Metanephros (tissue), 2 donors: ENCODE results near the gene FRAT1. TPM values are rescaled to one million over a fixed set of nuclear protein-coding genes. Genes with fewer than 3 reads are reported as not detected.

Source experiments
- small RNA-seq: library from RNA; depleted of rRNA; stranded (forward); fragments of <200 nt; gene quantifications from one replicate; pipeline ENCODE3, GENCODE V24; 2014; ENCODE audit warnings: low replicate concordance
- total RNA-seq: library from RNA; depleted of rRNA; stranded (reverse); fragments of >200 nt; gene quantifications from one replicate; pipeline ENCODE4 v1.2.3, GENCODE V29; 2014

Gene FRAT1, protein sequence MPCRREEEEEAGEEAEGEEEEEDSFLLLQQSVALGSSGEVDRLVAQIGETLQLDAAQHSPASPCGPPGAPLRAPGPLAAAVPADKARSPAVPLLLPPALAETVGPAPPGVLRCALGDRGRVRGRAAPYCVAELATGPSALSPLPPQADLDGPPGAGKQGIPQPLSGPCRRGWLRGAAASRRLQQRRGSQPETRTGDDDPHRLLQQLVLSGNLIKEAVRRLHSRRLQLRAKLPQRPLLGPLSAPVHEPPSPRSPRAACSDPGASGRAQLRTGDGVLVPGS
- 4.3 TPM for total RNA-seq

DNA sequence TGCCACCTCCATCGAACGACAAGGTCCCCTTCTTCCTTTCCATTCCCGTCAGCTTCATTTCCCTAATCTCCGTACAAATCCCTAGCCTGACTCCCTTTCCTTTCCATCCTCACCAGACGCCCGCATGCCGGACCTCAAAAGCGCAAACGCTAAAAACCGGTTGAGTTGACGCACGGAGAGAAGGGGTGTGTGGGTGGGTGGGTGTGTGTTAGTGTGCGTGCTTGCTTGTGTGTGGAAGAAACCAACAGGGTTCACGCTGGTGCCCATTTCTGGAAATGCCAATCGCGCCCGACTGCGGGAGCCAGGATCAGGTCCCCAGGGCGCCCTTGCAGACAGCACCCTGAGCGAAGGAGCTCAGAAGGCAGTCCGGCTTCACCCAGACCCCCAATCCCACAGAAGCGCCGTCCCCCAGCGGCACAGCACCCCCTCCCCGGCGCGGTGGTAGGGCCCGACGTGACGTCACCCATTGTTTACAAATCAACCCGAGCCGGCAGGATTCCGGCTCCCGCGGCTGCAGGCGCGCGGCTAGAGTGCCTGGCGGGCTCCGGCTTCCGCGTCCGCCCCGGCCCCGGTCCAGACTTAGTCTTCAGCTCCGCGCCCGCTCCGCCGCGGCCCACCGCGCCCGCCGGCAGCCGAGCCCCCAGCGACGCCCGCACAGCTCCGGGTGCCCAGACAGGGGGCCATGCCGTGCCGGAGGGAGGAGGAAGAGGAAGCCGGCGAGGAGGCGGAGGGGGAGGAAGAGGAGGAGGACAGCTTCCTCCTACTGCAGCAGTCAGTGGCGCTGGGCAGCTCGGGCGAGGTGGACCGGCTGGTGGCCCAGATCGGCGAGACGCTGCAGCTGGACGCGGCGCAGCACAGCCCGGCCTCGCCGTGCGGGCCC lies at the start of gene FRAT1:
Gene FRAT1, plus strand, starts transcription at position 500 of the 880 bp plus-strand sequence. Its CDS starts 183 bp downstream, at position 683.

DNA sequence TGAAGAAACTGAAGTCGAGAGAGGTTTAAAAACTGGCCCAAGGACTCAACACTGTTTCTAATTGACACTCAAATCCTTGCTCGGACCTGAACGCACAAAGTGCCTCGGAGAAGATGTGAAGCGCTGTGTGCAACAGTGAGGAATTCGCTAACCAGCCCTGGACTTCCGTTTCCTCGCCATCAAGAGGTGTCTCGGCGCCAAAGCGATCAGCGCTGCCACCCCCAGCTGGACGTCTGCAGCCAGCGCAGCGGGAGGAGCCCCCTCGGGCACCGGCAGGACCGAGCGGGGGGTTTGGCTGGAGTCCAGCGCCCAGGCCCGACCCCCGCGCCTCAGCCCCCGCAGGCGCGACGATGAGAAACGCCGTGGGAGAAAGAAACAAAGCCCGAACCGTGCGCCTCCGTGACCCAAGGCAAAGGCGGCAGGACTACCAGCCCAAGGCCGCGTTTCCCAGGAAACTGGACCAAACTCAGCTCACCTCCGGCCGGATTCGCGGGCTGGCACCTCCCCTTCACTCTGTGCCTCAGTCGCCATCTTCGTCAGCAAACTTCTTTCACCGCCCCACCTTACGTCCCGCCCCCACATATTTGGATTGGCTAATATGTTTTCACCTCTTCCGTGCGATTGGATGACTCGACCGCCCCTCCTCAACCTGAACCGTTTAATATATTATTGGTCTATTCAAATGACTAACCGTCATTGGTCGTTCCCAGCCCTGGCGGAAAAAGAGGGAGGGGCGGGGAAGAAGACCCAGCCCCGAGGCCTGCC lies 26.8 kb upstream of the FRAT1 start, which contains the start of gene ARHGAP19:
Gene ARHGAP19, minus strand, starts transcription at position 541 of the 765 bp plus-strand sequence. Its CDS starts 10 bp downstream, at position 531.

DNA sequence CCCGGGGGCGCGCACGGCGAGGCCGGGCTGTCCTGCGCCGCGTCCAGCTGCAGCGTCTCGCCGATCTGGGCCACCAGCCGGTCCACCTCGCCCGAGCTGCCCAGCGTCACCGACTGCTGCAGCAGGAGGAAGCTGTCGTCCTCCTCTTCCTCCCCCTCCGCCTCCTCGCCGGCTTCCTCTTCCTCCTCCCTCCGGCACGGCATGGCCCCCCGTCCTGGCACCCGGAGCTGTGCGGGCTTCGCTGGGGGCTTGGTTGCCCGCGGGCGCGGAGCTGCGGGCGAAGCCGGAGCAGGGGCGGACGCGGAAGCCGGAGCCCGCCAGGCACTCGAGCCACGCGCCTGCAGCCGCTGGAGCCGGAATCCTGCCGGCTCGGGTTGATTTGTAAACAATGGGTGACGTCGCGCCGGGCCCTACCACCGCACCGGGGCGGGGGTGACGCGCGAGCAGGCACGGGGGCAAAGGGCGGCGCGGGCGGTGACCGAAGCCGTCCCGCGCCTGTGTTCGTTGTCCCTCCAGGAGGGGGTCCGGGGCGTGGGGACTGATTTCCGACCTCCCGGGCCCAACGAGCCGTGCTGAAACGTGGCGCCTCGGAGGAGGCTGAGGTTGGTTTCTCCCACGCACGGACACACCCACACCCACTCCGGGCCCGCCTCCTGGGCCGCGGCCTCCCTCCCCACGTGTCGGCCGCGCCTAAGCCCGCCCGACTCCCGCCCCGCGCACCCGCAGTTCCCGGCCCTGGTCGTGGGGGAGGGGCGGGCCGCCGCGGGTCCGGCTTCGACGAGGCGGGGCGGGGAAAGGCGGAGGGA lies 15.5 kb downstream of the FRAT1 start, which contains the start of gene FRAT2:
Gene FRAT2, minus strand, starts transcription at position 360 of the 806 bp plus-strand sequence. Its CDS starts 157 bp downstream, at position 203.

Small RNA genes lying within 50 kb of the gene (small RNA-seq; reads per million reads assigned to genes)
- gene RF00017 = not detected

Other genes with a start within 250 kb of the FRAT1 start
- gene SLIT1, start 133.3 kb upstream of the FRAT1 start, total RNA-seq = 3.3 TPM
- gene ARHGAP19, start 26.6 kb upstream of the FRAT1 start, total RNA-seq = 18.0 TPM
- 17.3 TPM for gene FRAT2, start 15.5 kb downstream of the FRAT1 start, total RNA-seq
- gene RRP12, start 82.1 kb downstream of the FRAT1 start, total RNA-seq = 27.2 TPM
- 163 TPM for gene PGAM1, start 106.9 kb downstream of the FRAT1 start, total RNA-seq
- 32.3 TPM for gene EXOSC1, start 126.7 kb downstream of the FRAT1 start, total RNA-seq
- gene ZDHHC16, start 126.9 kb downstream of the FRAT1 start, total RNA-seq = 22.2 TPM
- gene MMS19, start 179.2 kb downstream of the FRAT1 start, total RNA-seq = 76.0 TPM
- 15.2 TPM for gene UBTD1, start 179.7 kb downstream of the FRAT1 start, total RNA-seq